ENCODE results near the gene ATP1B3.
"Not testable (repeated sequence)": the region's sequence is repeated elsewhere in the genome, so short reads cannot be mapped to it uniquely, and the experiment has no call there.

Gene ATP1B3

DNA sequence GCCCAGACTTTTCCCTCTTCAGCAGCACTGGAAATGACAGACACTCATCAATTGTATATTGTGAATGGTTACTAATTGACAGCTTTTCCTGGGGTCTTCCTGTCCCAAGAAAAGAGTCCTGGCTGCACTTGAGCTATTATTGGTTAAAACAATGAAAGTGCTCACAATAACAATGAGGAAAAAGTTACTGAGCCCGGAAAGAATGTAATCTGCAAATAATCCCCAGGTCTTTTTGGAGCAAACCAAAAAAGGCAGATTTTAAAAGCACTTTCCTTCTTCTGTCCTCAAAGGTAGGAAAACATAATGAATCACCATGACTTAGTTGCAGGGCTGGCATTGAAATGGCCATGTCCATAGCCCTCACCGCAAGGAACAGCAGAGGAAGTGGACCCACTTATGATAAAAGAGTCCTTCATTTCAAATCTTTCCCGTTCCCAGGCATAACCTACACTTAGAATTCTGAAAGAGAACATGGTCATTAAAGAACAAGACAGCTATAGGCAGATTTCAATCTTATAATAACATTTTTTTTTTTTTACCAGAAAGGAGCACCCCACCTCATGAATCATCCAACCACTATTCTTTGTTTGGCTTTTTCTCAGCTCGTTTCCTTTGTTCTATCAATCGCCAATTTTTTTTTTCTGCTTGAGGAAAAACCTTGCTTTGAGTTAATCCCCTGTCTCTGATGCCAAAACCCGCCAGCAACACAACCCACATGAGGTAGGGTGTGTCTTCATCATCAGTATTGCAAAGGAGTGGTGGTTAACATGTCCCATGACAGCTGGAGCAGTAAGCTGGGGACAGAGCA, 35.5 kb upstream of the ATP1B3 start:
- TF ChIP-seq, protein P1, sequence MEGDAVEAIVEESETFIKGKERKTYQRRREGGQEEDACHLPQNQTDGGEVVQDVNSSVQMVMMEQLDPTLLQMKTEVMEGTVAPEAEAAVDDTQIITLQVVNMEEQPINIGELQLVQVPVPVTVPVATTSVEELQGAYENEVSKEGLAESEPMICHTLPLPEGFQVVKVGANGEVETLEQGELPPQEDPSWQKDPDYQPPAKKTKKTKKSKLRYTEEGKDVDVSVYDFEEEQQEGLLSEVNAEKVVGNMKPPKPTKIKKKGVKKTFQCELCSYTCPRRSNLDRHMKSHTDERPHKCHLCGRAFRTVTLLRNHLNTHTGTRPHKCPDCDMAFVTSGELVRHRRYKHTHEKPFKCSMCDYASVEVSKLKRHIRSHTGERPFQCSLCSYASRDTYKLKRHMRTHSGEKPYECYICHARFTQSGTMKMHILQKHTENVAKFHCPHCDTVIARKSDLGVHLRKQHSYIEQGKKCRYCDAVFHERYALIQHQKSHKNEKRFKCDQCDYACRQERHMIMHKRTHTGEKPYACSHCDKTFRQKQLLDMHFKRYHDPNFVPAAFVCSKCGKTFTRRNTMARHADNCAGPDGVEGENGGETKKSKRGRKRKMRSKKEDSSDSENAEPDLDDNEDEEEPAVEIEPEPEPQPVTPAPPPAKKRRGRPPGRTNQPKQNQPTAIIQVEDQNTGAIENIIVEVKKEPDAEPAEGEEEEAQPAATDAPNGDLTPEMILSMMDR (IDR thresholded peaks at IDR 0.05; ENCODE audit: insufficient read depth, missing control alignments): no peak
- FAIRE-seq: no peak
- no peak for DNase-seq (ENCODE audit: insufficient read length, low spot score)

DNA sequence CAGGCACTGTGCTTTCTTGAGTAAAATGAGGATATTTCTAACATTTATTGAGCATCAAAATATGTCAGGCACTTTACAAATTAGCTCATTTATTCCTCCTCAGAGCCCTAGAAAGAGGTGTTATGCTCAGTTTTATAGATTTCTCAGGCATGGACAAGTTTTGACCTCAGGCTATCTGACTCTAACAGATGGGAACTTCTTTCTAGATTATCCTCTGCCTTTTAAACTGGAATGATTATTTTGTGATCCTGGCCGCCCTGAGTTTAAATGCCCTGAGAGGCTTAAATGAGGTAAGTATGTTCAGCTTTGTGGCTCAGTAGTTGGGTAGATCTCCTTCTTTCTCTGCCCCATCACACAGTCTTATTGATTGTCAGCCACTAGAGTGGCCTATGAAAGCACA, 32.3 kb upstream of the ATP1B3 start:
- FAIRE-seq (no peak), DNase-seq (ENCODE audit: insufficient read length, low spot score) (no peak)
- TF ChIP-seq, protein P1 (IDR thresholded peaks at IDR 0.05; ENCODE audit: insufficient read depth, missing control alignments): no peak

DNA sequence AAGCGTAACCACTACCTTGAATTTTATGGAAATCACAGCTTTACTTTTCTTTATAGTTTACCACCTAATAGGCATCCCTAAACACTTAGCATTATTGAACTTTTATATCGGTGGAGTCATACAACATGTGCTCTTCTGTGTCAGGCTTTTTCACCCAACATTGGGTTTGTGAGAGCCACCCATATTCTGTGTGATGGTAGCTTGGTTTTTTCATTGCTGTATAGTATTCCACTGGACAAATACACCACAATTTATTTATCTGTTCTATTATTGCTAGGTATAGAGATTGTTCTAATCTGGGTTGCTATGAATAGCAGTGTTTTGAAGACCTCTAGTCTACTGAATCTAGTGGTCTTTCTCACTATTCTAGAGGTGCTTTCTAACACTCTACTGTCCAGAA, 31.6 kb upstream of the ATP1B3 start:
- FAIRE-seq (no peak), DNase-seq (ENCODE audit: insufficient read length, low spot score) (no peak)
- TF ChIP-seq, protein P1 (IDR thresholded peaks at IDR 0.05; ENCODE audit: insufficient read depth, missing control alignments): no peak

DNA sequence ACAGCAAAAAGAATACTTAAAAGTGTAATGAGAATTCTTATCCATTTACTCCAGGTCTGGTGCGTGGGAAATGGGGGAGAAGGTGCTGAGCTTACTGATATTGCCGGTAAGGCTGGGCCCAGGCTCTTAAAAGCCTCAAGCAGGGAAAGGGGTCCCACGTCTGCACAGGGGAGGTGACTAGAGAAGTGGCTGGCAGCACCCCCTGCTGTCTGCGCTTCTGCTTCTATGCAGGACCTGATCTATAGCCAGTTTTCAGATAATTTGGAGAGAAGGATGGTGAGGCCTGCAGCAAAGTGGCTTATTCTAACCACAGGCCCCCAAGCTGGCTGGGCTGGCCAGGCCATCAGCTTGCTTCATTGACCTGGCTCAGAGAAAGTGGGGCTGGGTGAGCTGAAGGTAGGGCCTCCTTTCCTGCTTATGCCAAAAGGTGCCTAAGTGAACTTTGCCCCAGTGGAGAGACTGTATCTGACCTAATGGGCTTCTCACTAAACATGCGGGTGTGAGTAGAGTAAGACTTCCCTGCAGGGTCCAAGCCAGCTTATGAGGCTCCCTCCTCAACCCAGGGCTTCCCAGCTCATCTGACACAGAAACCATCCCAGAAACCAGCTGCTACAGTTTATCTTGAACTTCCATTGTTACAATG, 30.9 kb upstream of the ATP1B3 start:
- FAIRE-seq (no peak), DNase-seq (ENCODE audit: insufficient read length, low spot score) (no peak)
- TF ChIP-seq, protein P1 (IDR thresholded peaks at IDR 0.05; ENCODE audit: insufficient read depth, missing control alignments): peak; percentile 8

DNA sequence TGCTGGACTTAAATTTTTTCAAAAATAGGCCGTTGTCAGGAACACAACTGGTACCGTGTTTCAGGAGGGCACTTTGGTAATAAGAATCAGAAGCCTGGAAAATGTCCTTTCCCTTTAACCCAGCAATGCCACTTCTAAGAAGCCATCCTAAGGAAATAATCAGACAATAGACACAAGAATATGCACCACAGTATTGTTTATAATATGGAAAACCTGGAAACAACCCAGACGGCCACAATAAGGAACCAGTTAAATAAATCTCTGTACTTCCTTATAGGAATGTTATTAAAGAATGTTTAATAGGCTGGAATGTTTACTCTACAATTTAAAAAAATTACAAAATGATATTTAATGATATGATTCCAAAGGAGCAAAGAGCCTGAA, 30.4 kb upstream of the ATP1B3 start:
- no peak for DNase-seq (ENCODE audit: insufficient read length, low spot score)
- TF ChIP-seq, protein P1 (IDR thresholded peaks at IDR 0.05; ENCODE audit: insufficient read depth, missing control alignments): no peak
- FAIRE-seq: no peak

DNA sequence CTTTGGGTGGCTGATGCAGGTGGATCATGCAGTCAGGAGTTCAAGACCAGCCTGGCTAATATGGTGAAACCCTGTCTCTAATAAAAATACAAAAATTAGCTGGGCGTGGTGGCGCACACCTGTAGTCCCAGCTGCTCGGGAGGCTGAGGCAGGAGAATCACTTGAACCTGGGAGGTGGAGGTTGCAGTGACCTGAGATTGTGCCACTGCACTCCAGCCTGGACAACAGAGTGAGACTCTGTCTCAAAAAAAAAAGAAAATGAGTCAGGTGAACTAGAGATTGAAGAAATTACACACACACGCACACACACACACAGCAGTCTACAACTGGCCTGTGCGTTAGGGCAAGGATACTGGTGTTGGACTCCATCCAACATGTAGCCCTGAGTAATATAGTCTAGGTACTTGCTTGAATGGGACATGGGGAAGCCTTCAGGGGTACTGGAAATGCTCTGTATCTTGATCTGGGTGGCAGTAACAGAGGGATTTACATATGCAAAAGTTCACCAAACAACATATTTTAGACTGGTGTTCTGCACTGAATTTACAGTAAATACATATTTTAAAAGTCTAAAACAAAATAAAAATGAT, 28.2 kb upstream of the ATP1B3 start:
- DNase-seq (ENCODE audit: insufficient read length, low spot score); FAIRE-seq: not testable (repeated sequence)

DNA sequence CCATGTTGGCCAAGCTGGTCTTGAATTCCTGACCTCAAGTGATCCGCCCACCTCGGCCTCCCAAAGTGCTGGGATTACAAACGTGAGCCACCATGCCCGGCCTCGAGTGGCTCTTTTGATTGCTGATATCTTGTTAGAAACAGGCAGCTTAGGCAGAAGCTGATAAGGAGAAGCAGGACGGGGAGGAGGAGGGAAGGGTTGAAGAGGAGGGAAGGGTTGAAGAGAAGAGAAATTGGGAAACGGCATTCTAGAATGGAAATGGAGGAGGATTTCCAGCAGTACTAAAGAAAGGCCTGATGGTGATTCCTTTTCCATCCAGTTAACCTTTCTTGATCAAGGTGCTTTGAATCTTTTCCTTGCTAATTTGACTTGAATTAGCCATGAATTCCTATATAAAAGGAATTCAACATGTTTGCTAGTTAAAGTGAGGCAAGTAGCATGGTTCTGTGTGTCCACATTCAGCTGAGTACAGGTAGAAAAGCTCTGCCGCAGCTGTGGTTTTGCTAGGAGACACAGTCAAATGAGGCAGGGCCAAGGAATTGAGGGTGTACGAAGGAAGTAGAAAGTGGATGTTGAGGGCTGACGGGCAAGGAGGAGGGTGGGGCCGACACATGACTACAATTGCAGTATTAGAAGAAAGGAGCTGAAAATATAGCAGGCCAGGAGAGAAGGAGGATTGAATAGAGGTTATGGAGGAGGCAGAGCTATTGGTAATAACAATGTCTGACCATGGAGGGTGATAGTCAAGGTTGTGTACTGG, 27.2 kb upstream of the ATP1B3 start:
- DNase-seq (ENCODE audit: insufficient read length, low spot score): no peak
- no peak for FAIRE-seq
- TF ChIP-seq, protein P1 (IDR thresholded peaks at IDR 0.05; ENCODE audit: insufficient read depth, missing control alignments): no peak
